Suppressor macrophage treated with lipopolysaccharide for 4 hours (primary cell): ENCODE measurements around the gene TFPI2.
"Not testable (repeated sequence)": the region's sequence is repeated elsewhere in the genome, so short reads cannot be mapped to it uniquely, and the experiment has no call there.

Source experiments
- DNase-seq: peaks from one replicate; pipeline ENCODE4 v3.0.0-alpha.2; 2020

Gene TFPI2, protein sequence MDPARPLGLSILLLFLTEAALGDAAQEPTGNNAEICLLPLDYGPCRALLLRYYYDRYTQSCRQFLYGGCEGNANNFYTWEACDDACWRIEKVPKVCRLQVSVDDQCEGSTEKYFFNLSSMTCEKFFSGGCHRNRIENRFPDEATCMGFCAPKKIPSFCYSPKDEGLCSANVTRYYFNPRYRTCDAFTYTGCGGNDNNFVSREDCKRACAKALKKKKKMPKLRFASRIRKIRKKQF

DNA sequence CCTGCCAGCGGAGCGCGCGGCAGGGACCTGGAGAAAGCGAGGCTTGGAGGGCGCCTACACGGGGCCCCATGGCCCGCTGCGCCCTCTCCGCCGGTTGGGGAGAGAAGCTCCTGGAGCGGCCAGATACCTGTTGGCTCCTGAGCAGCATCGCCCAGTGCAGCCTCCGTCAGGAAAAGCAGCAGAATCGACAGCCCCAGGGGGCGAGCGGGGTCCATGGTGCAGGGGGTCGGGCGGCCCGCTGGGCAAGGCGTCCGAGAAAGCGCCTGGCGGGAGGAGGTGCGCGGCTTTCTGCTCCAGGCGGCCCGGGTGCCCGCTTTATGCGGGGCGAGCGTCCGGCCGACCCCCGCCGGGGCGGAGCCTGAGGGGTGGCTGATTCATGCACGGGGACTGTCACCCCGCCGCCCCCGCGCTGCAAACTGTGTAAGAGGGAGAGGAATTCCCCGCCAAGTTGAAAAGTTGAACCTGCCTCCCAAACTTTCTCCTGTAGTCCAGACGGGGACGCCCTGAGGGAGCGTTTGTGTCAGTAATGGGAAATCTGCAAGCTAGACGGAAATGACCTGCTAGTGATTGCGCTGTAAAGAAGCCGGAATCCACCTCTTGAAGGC, at the start of gene TFPI2:
Gene TFPI2, minus strand, starts transcription at position 290 of the 605 bp plus-strand sequence. Its CDS starts 75 bp downstream, at position 215.
- no peak for DNase-seq

GRCh38 chr7:93938293-93938692, 47.7 kb upstream of the TFPI2 start:
- DNase-seq = no peak

GRCh38 chr7:93937818-93938217, 47.3 kb upstream of the TFPI2 start:
- no peak for DNase-seq

DNA sequence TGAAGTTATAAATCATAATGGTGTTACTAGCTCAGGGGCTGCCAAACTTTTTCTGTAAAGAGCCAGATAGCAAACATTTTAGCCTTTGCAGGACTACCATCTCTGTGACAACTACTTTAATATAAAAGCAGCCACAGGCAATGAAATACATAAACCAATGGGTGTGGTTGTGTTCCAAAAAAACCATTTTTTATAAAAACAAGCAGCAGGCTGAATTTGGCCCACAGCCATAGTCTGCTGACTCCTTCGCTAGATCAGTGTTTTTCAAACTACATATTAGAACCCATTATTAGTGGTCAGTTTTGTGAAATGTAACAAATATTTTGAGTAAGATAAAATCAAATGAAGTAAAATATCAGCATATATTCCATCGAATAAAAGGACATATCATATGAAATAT, 44.5 kb upstream of the TFPI2 start:
- DNase-seq = no peak

- no peak for DNase-seq
These were observed 42.6 kb upstream of the TFPI2 start for GRCh38 chr7:93933156-93933555.

DNA sequence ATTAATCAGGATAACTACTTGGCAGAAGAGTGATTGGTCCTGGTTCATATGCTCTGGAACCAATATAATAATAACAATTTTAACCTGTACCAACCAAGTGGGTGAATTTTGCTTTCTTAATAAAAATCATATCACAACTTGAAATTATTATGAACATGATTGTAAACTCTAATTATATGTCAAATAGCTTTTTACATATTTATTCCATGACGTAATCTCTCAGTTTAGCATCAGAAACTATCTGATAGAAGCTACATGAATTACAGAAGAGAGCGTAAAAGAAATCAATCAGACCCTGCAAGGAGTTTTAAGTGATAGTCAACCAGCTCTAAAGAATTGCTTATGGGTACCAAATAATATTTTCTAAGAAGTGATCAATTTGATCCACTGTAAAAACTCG, 41.1 kb upstream of the TFPI2 start:
- no peak for DNase-seq

DNA sequence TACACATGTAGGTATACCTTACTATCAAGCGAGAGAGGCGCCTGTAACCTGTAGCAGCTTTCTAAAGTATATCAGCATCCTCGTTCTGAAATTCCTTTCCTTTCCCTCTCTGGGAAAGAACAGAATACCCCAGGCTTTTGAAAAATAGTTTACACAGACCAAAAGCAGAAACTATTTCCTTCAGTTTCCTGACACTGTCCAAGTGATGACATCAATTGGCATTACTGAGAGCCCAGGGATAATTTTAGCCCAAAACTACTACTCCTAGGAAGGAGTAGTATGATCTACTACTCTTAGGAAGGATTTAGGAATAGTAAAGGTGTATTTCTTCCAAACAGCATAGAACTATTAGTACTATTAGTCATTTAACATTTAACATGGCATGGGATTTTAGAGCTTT, 37.0 kb upstream of the TFPI2 start:
- no peak for DNase-seq

- DNase-seq = no peak
These were observed 36.2 kb upstream of the TFPI2 start for GRCh38 chr7:93926800-93927199.

DNA sequence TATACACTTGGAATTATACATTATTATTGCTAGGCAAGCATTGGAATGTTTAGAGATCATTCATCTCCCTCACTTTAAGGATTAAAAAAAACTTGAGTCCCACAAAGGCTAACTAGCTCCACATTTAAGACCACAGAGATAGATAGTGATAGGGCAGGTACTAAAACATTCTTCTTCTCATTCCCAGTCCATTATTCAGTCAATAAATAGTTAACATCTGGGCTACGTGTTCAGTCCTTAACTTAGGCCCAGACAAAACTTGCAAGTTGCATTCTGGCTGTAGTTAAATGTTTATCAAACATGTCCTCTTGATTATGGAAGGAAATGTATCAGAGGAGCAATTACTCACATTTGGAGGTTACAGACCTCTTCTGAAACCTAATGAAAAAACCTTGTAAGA, 33.4 kb upstream of the TFPI2 start:
- DNase-seq = no peak

DNA sequence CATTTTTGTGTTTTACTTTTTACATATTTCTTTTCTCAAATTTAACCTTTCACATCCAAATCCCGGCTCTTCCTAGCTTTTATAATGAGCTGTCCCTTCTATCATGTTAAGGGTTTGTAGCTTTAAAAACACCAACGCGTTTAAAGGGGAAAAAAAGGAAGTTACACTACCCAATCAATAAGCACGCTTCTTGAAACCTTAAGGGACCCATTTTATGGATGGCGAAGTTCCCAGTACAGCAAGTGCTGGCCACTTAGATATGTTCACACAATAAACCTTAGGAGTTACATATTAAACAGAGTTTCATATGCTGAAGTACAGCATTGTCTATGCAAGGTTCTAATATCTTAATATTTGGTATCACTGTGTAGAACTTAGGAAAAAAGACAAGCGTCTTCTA, 32.7 kb upstream of the TFPI2 start:
- DNase-seq = no peak

DNA sequence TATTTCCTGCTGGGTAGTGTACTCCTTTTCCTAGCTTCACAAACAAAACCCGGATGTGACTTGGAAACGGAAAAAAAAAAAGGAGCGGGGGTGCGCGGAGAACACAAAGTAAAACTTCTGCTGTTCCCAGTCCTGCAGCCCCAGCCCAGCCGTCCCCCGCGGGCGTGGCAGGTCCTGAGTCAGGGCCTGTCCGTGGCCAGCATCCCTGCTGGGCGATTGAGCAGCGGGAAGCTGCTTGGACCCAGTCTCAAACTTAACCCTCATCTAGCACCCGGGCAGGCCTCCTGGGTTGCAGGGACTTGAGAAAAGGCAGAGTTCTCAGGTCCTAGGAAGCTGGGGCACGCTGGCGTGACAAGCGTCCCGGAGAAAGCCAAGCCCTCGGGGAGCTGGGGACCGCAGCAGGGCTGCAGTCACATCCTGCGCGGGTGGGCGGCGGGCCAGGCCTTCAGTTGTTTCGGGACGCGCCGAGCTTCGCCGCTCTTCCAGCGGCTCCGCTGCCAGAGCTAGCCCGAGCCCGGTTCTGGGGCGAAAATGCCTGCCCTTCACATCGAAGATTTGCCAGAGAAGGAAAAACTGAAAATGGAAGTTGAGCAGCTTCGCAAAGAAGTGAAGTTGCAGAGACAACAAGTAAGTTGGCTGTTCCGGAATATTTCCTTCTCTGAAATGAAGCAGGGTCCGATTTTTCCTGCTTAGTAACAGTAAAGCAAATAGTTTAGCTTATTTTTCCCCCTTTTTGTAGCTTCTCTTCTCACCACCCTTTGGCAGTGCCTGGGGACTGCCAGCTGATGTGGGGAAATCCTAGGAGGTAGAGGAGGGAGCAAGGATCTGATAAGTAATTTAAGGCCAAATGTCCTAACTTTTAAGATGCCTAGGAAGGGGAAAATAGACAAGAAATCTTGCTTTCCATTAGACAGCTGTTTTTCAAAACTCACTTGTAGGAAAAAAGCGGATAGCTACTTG, 31.3 kb upstream of the TFPI2 start, which contains the start of gene GNG11:
Gene GNG11, plus strand, starts transcription at position 129 of the 960 bp plus-strand sequence. Its CDS starts 403 bp downstream, at position 532.
- peak; percentile 36 for DNase-seq

- DNase-seq = no peak
These were observed 30.6 kb upstream of the TFPI2 start for GRCh38 chr7:93921186-93921585.

DNA sequence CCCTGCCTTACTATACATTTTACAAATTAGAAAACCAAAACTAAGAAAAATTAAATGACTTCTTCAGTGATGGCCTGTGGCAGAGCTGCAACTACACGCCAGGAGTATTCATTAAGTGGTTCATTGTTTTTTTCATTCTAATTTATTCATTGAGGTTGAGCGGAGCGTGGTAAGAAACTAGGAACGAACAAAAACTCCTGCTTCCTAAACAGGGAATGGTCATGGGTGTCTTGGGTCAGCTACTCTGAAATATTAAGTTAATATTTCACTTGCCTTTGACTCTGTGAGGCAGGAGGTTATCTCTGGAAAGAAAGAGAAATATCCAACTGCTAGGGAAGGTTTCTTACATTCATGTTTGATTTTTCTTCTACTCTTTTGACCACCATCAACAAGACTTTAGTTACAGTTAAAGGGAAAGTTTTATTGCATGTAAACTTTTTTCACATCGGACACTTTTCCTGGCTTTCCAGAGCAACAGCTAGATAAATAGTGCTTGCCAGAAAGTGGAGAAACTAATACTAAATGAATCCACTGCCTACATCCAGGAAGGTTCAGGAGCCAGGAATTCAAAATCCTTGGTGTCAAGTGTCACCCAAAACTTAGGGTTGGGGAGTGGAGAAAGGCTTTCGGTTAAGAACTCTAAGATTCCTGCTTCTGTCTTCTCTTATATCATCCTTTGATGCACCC, 30.1 kb upstream of the TFPI2 start:
- no peak for DNase-seq

DNA sequence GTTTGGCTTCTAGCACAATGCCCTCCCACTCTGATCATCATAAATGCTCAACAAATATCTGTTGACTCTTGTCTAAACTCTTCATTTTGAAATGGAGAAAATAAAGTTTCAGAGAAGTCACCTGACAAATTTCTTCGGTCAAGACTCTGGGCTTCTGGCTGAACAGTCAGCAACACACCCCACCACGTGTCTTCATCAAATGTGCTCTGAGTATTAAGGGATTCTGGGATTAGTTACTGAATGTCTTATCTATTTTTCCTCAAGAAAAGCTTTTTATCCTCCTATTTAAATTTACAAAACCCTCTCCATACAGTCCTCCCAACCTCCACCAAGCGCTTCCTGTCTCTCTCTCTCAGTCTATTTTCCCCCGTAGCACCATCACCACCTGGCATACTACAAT, 25.8 kb upstream of the TFPI2 start:
- not testable (repeated sequence) for DNase-seq

- not testable (repeated sequence) for DNase-seq
These were observed 25.3 kb upstream of the TFPI2 start for GRCh38 chr7:93915888-93916287.

GRCh38 chr7:93915206-93915842, 24.8 kb upstream of the TFPI2 start:
- DNase-seq = not testable (repeated sequence)

- no peak for DNase-seq
These were observed 24.1 kb upstream of the TFPI2 start for GRCh38 chr7:93914581-93915066.

GRCh38 chr7:93913197-93913596, 22.6 kb upstream of the TFPI2 start:
- DNase-seq = peak; percentile 5

- DNase-seq = not testable (repeated sequence)
These were observed 21.1 kb upstream of the TFPI2 start for GRCh38 chr7:93911661-93912060.

DNA sequence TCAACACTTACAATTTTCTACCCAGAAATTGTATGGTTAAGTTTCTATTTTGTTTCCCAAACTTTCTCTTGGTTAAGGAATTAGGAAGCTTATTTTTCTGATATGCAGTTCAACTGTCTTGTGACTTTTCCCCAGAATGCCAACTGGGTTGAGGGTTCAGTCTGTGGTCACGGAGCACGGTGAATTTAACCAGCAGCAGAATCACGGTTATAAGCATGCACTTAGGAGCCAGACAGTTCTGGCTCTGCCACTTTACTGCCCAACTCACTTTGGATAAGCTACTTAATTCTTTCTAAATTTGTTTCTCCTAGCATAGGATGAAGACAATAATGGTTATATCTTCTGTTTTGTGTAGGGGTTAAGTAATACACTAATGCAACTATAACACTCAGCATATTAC, 20.7 kb upstream of the TFPI2 start:
- not testable (repeated sequence) for DNase-seq

DNA sequence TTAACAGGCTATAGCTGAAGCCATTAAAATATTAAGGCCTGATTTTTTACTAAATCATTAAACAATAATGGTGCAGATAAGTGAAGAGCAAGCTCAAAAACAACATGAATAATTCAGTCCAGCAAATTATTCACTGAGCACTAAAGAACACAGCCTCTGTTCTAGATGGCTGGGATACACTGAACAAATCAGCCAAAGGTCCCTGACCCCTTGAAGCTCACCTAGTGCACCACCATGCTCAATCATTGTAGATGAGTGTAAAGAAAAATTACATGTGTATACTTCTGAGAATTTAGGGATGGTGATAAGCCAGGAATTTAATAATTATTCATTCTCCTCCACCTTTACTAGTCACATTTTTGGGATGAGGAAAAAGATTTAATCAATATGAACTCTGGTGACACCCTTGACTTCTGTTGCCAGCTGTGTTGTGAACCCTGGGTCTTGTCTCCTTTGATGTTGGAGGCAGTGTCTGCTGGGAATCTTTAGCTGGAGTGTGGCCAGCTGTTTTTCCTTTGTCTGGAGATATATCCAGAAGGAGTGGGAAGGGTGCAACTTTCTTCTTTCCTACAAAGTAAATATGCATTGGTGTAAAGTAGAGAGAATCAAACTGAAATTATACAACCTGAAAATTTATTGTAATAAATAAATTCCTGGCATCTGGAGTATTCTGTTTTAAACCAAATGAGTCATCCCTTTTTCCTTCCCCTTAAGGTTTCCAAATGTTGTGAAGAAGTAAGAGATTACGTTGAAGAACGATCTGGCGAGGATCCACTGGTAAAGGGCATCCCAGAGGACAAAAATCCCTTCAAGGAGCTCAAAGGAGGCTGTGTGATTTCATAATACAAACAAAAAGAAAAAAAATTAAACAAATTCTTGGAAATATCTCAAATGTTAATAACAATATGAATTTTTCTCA, 19.8 kb upstream of the TFPI2 start:
- DNase-seq = no peak
